GM12878 (cell line): ENCODE results near the gene SBNO2. TPM values are rescaled to one million over a fixed set of nuclear protein-coding genes. Genes with fewer than 3 reads are reported as not detected.

Experiments
- ATAC-seq: fragments of 200-7000 bp; cut with Tn5 transposase; 3 replicates; pipeline ENCODE4 v1.9.1; 2020; ENCODE audit warnings: mild to moderate bottlenecking, moderate library complexity
- BruUV-seq: library from RNA; stranded (reverse); fragments of 400-500 nt; replicated peaks from 2 replicates; lab custom pipeline; 2021; lab: Mats Ljungman, UMichigan
- CTCF ChIA-PET: fragments of 300-600 bp; sonication (Branson Sonifier 250); formaldehyde crosslinking; extraction: SDS; loops from one replicate; lab custom pipeline; 2021; ENCODE audit warnings: inconsistent platforms; lab: Yijun Ruan, JAX
- POLR2A ChIA-PET: fragments of 350-600 bp; formaldehyde crosslinking; extraction: SDS; loops from one replicate; lab custom pipeline; 2021; ENCODE audit warnings: inconsistent platforms; lab: Charles Lee
- RAD21 ChIA-PET: fragments of 300-600 bp; sonication (Branson Sonifier 250); formaldehyde crosslinking; loops from one replicate; lab custom pipeline; 2023; ENCODE audit warnings: antibody characterized with exemption; ENCODE audit not compliant: unreplicated experiment; lab: Charles Lee
- SMC1A ChIA-PET: fragments of 300-600 bp; sonication (Branson Sonifier 250); formaldehyde crosslinking; loops from one replicate; lab custom pipeline; 2023; ENCODE audit not compliant: unreplicated experiment, uncharacterized antibody; lab: Charles Lee
- DNase-seq: peaks from one replicate; pipeline ENCODE4 v3.0.0-alpha.2; 2011; ENCODE audit warnings: low read depth, low spot score
- FAIRE-seq: peaks from 3 replicates; lab custom pipeline; 2011; peaks lifted over from hg19 to GRCh38; lab: Jason Lieb, UNC
- H2AFZ ChIP-seq: 2 replicates; pipeline ENCODE4 v1.6.0; 2011; ENCODE audit warnings: low read depth, low read length, control low read depth; ENCODE audit not compliant: control insufficient read depth
- H3K27ac ChIP-seq: 2 replicates; pipeline ENCODE4 v1.5.1; 2011; ENCODE audit warnings: control low read depth; ENCODE audit not compliant: control insufficient read depth, insufficient read depth
- H3K27me3 ChIP-seq, 2 experiments: replicated peaks in 1 of 2; 2 replicates each; pipeline versions ENCODE4 v1.6.0 to v1.6.1; 2011; ENCODE audit warnings: low read length in 1 of 2; ENCODE audit not compliant: control insufficient read depth in 2 of 2, insufficient read depth in 2 of 2
- H3K36me3 ChIP-seq, 2 experiments: 2 replicates each; pipeline ENCODE4 v1.5.1; 2011; ENCODE audit warnings: low read length in 1 of 2; ENCODE audit not compliant: control insufficient read depth in 2 of 2, insufficient read depth in 2 of 2
- H3K4me1 ChIP-seq: 2 replicates; pipeline ENCODE4 v1.6.1; 2011; ENCODE audit warnings: mild to moderate bottlenecking, low read length, moderate library complexity, mixed read lengths; ENCODE audit not compliant: control insufficient read depth, insufficient read depth
- H3K4me2 ChIP-seq: 2 replicates; pipeline ENCODE4 v1.6.0; 2011; ENCODE audit warnings: control low read depth; ENCODE audit not compliant: control insufficient read depth, insufficient read depth
- H3K4me3 ChIP-seq: fragments of 200-600 bp; sonication (generic); 2 replicates; pipeline ENCODE4 v1.5.1; 2016
- H3K79me2 ChIP-seq: 2 replicates; pipeline ENCODE4 v1.6.0; 2011; ENCODE audit warnings: low read length; ENCODE audit not compliant: control insufficient read depth, insufficient read depth
- H3K9ac ChIP-seq: 2 replicates; pipeline ENCODE4 v1.8.0; 2011; ENCODE audit warnings: low read length, control low read depth, mixed read lengths; ENCODE audit not compliant: control insufficient read depth, insufficient read depth
- H3K9me3 ChIP-seq: replicated peaks from 3 replicates; pipeline ENCODE4 v1.5.1; 2011; ENCODE audit warnings: mild to moderate bottlenecking, low read length; ENCODE audit not compliant: control insufficient read depth, insufficient read depth
- H4K20me1 ChIP-seq: 2 replicates; pipeline ENCODE4 v1.6.0; 2011; ENCODE audit not compliant: control insufficient read depth, insufficient read depth
- ASH2L ChIP-seq: fragments of 300-600, 200-600 bp; sonication (generic); IDR thresholded peaks from 2 replicates; pipeline ENCODE4 v1.6.1; 2017; ENCODE audit warnings: low read depth, mild to moderate bottlenecking, borderline replicate concordance
- BACH1 ChIP-seq: fragments of 450-650 bp; IDR thresholded peaks from 2 replicates; pipeline ENCODE4 v1.6.1; 2017; ENCODE audit warnings: mild to moderate bottlenecking, borderline replicate concordance
- CEBPB ChIP-seq, 2 experiments: fragments of 150-350 bp in 1 of 2; IDR thresholded peaks; 2 replicates each; pipeline ENCODE4 v1.6.1; 2012 to 2014; ENCODE audit warnings: low read depth in 2 of 2, low read length in 2 of 2, borderline replicate concordance in 1 of 2, inconsistent platforms in 1 of 2
- CTCF ChIP-seq, 3 experiments: IDR thresholded peaks in 2 of 3; conservative IDR thresholded peaks in 1 of 3; 2 replicates each; pipeline ENCODE4 v1.5.1; 2011; ENCODE audit warnings: low read depth in 3 of 3, low read length in 3 of 3, mild to moderate bottlenecking in 3 of 3, control low read depth in 2 of 3, moderate library complexity in 2 of 3, inconsistent platforms in 1 of 3, mixed read lengths in 1 of 3; ENCODE audit not compliant: control insufficient read depth in 2 of 3, insufficient read depth in 1 of 3; ENCODE audit errors: extremely low read depth in 1 of 3
- E2F4 ChIP-seq: IDR thresholded peaks from 2 replicates; pipeline ENCODE4 v1.6.1; 2012; ENCODE audit warnings: low read depth, low read length, improper control_type of control experiment
- HDAC6 ChIP-seq: fragments of 200-600 bp; sonication (generic); IDR thresholded peaks from one replicate; pipeline ENCODE4 v1.8.0; 2017; ENCODE audit warnings: antibody characterized with exemption; ENCODE audit not compliant: unreplicated experiment
- IRF3 ChIP-seq: fragments of 450-650 bp; IDR thresholded peaks from 2 replicates; pipeline ENCODE4 v1.6.1; 2014; ENCODE audit warnings: mild to moderate bottlenecking
- PML ChIP-seq: IDR thresholded peaks from 2 replicates; pipeline ENCODE4 v1.6.1; 2012; ENCODE audit warnings: low read length, inconsistent platforms
- RUNX3 ChIP-seq: IDR thresholded peaks from 2 replicates; pipeline ENCODE4 v1.6.1; 2012; ENCODE audit warnings: low read length, inconsistent platforms
- SIN3A ChIP-seq: IDR thresholded peaks from 2 replicates; pipeline ENCODE4 v1.6.1; 2012; ENCODE audit warnings: low read depth, low read length, improper control_type of control experiment
- SIX5 ChIP-seq: IDR thresholded peaks from 2 replicates; pipeline ENCODE4 v1.6.1; 2011; ENCODE audit warnings: mild to moderate bottlenecking, low read depth, low read length, moderate library complexity; ENCODE audit not compliant: severe bottlenecking
- USF2 ChIP-seq: IDR thresholded peaks from 2 replicates; pipeline ENCODE4 v1.6.1; 2011; ENCODE audit warnings: low read depth, low read length, improper control_type of control experiment, borderline replicate concordance
- WGBS: methylation state at CpG from one replicate; pipeline ENCODE4 v1.1.6; 2016; ENCODE audit warnings: low lambda C conversion rate; ENCODE audit not compliant: insufficient replicate concordance, insufficient coverage; ENCODE audit errors: missing lambda C conversion rate; 5-methylcytosine and 5-hydroxymethylcytosine counted together
- in situ Hi-C: fragments of 300-500 bp; cut with MboI; formaldehyde crosslinking; loops from 9 replicates; pipeline ENCODE4 v1.14.3; 2018; ENCODE audit warnings: mixed read lengths
- intact Hi-C: fragments of 100-400 bp; cut with micrococcal nuclease; formaldehyde crosslinking; loops from one replicate; pipeline ENCODE4 v1.14.2; 2022; ENCODE audit not compliant: unreplicated experiment
- polyA plus RNA-seq, 11 experiments: library from polyadenylated mRNA; depleted of rRNA in 4 of 11; unstranded in 6 of 11; stranded (reverse) in 5 of 11; fragments of >200 nt; fragmentation: Nextera tagmentation in 4 of 11; fragmentation: Illumina TruSeq in 1 of 11; extraction: Ambion mirVana in 4 of 11; extraction: Trizol in 1 of 11; gene quantifications; 1 replicate in 1 of 11; 2 replicates in 10 of 11; pipeline versions ENCODE4 v1.2.1 to v1.2.3, GENCODE V29; 2011 to 2016; ENCODE audit warnings: inconsistent platforms in 2 of 11, missing spikeins in 2 of 11, low read depth in 1 of 11
- total RNA-seq, 4 experiments: library from RNA; depleted of rRNA in 3 of 4; stranded (reverse); fragments of >200 nt in 3 of 4; fragmentation: Illumina TruSeq in 1 of 4; extraction: Trizol in 1 of 4; gene quantifications; 2 replicates each; pipeline versions ENCODE4 v1.2.1 to v1.2.3, GENCODE V29; 2013 to 2021
- TF ChIP-seq, protein P1 (sequence below): IDR thresholded peaks from 2 replicates; pipeline ENCODE4 v1.6.1; 2011; ENCODE audit warnings: borderline replicate concordance, low read depth, mild to moderate bottlenecking, moderate library complexity, mixed read lengths, low read length; ENCODE audit not compliant: insufficient read depth; ENCODE audit errors: extremely low read length
- TF ChIP-seq, protein P2 (sequence below): IDR thresholded peaks from 2 replicates; pipeline ENCODE4 v1.6.1; 2012; ENCODE audit warnings: low read length, inconsistent platforms

SBNO2 gene
- total and polyA plus RNA-seq, 10 of the 15 experiments (the other 5 are each of a cell fraction or from before 2014, with no cell fraction given) = 0.08 to 44.6 (median 5.4) TPM

DNA sequence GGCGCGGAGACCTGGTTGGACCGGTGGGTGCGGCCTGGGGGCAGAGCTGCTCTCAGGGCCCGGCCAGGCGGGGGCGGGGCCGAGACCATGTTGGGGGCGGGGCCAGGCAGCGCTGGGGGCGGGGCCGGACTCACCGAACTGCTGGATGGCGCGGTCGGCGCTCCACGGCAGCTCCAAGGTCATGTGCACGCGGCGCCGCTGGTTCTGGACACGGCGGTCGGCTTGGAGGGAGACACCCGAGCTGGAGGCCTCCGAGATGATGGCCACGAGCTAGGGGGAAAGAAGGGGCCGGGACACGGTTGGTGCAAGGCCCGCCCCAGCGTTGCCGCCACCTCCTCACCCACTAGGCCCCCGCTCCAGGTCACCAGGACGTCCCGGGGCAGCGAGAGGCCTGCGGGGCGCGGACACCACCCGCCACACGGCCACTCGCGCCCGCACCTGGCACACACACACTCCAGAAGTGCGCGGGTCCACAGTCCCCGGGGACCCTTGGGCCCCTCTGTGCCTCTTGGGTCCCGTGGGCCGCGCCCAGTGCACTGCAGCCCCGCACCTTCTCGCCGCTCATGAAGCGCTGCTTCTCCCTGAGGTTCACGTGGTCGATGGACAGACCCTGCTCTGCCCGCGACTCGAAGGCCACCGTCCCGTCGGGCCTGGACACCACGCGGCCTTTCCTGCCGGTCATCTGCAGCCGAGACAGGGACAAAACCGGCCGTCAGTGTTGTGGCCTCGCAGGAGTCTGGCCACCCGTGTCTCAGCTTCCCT is 61.6 kb downstream of the SBNO2 start:
- in situ Hi-C loops = no loop called here
- Histone ChIP-seq H3K27me3 (no peaks in the 10 kb centered on the region), H3K27ac (no peak overlapping the region), H3K4me3 (no peak overlapping the region), H3K4me2 (no peak overlapping the region), H3K9me3 (no peaks in the 10 kb centered on the region), H3K9ac (no peak overlapping the region), H3K36me3 (peaks cover 0 to 27% of the 10 kb centered on the region in 2 experiments; a peak in 3 of 4 replicates), H4K20me1 (no peaks in the 10 kb centered on the region), H3K79me2 (no peaks in the 10 kb centered on the region), H3K4me1 (peaks cover 6% of the 10 kb centered on the region; the same call in 1 of the 2 replicates), H2AFZ (no peak overlapping the region)
- WGBS = 88% methylated on average over 53 of the region's 71 CpGs
- FAIRE-seq (no peak), DNase-seq (no peak), ATAC-seq (no peak)
- POLR2A ChIA-PET = interaction anchor here (1.0 to 1.4 kb wide), 2 partner anchors 14 to 19 kb away, joined by 3 to 8 read pairs; no protein-coding TSS in a partner anchor
- intact Hi-C loops = loop anchor here (5.0 kb wide), 1 partner anchor 80 kb away; no protein-coding TSS in a partner anchor
- RAD21 ChIA-PET = interaction anchor here (1.0 to 3.0 kb wide), 8 partner anchors 16 to 110 kb away, joined by 3 to 38 read pairs (median 7); no protein-coding TSS in a partner anchor
- SMC1A ChIA-PET = interaction anchor here (0.9 to 3.1 kb wide), 6 partner anchors 11 to 128 kb away, joined by 3 to 24 read pairs (median 4); no protein-coding TSS in a partner anchor
- CTCF ChIA-PET = interaction anchor here (0.6 to 3.1 kb wide), 12 partner anchors 21 to 154 kb away, joined by 3 to 49 read pairs (median 7); partner anchors contain the start of gene ATP5F1D
- BruUV-seq = no TSS peak
- TF ChIP-seq E2F4 = no peak
- TF ChIP-seq SIN3A = no peak
- TF ChIP-seq SIX5 = no peak
- no peak for TF ChIP-seq PML
- TF ChIP-seq BACH1 = no peak
- TF ChIP-seq USF2 = no peak
- no peak for TF ChIP-seq HDAC6
- TF ChIP-seq CTCF (IDR thresholded peaks at IDR 0.05 in 2 of 3, conservative IDR thresholded peaks at IDR 0.05 in 1 of 3; ENCODE audit: control insufficient read depth in 2 of 3, extremely low read depth in 1 of 3, insufficient read depth in 1 of 3, low read depth in 3 of 3, low read length in 3 of 3) = no peak
- no peak for TF ChIP-seq IRF3
- no peak for TF ChIP-seq RUNX3
- TF ChIP-seq, protein P1, sequence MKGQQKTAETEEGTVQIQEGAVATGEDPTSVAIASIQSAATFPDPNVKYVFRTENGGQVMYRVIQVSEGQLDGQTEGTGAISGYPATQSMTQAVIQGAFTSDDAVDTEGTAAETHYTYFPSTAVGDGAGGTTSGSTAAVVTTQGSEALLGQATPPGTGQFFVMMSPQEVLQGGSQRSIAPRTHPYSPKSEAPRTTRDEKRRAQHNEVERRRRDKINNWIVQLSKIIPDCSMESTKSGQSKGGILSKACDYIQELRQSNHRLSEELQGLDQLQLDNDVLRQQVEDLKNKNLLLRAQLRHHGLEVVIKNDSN = no peak
- no peak for TF ChIP-seq ASH2L
- TF ChIP-seq, protein P2, sequence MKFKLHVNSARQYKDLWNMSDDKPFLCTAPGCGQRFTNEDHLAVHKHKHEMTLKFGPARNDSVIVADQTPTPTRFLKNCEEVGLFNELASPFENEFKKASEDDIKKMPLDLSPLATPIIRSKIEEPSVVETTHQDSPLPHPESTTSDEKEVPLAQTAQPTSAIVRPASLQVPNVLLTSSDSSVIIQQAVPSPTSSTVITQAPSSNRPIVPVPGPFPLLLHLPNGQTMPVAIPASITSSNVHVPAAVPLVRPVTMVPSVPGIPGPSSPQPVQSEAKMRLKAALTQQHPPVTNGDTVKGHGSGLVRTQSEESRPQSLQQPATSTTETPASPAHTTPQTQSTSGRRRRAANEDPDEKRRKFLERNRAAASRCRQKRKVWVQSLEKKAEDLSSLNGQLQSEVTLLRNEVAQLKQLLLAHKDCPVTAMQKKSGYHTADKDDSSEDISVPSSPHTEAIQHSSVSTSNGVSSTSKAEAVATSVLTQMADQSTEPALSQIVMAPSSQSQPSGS = no peak
- no peak for TF ChIP-seq CEBPB (IDR thresholded peaks at IDR 0.05; ENCODE audit: borderline replicate concordance in 1 of 2, low read depth in 2 of 2, low read length in 2 of 2)
